Skeletal muscle cell (primary cell): ENCODE results near the gene MCF2L2.

ENCODE experiments used
- DNase-seq: peaks from one replicate; pipeline ENCODE4 v3.0.0-alpha.2; 2010; ENCODE audit warnings: low read depth
- H3K4me3 ChIP-seq: 2 replicates; pipeline ENCODE4 v1.5.1; 2011; ENCODE audit warnings: low read depth, mild to moderate bottlenecking, control low read depth, low read length, moderate library complexity

Gene MCF2L2

GRCh38 chr3:183161552-183162336 is 266.7 kb downstream of the MCF2L2 start:
- DNase-seq: no peak
- peak overlapping the region; percentile 61 for H3K4me3 ChIP-seq

- DNase-seq: no peak
- H3K4me3 ChIP-seq: no peak overlapping the region
Measured at GRCh38 chr3:183160616-183161015, 267.8 kb downstream of the MCF2L2 start.

GRCh38 chr3:183159333-183159732 is 269.1 kb downstream of the MCF2L2 start:
- no peak overlapping the region for H3K4me3 ChIP-seq
- no peak for DNase-seq

- DNase-seq: no peak
- H3K4me3 ChIP-seq: no peak overlapping the region
Measured at GRCh38 chr3:183158551-183159006, 269.8 kb downstream of the MCF2L2 start.

GRCh38 chr3:183158113-183158512 is 270.3 kb downstream of the MCF2L2 start:
- no peak overlapping the region for H3K4me3 ChIP-seq

GRCh38 chr3:183156266-183156665 is 272.2 kb downstream of the MCF2L2 start:
- no peak for DNase-seq

More at GRCh38 chr3:183158113-183158512, 270.3 kb downstream of the MCF2L2 start:
- DNase-seq: no peak

GRCh38 chr3:183155499-183155898 is 272.9 kb downstream of the MCF2L2 start:
- DNase-seq: no peak

More at GRCh38 chr3:183156266-183156665, 272.2 kb downstream of the MCF2L2 start:
- no peak overlapping the region for H3K4me3 ChIP-seq

GRCh38 chr3:183153210-183153950 is 275.0 kb downstream of the MCF2L2 start:
- no peak overlapping the region for H3K4me3 ChIP-seq
- no peak for DNase-seq

More at GRCh38 chr3:183155499-183155898, 272.9 kb downstream of the MCF2L2 start:
- no peak overlapping the region for H3K4me3 ChIP-seq

- H3K4me3 ChIP-seq: no peak overlapping the region
- no peak for DNase-seq
Measured at GRCh38 chr3:183151821-183152351, 276.5 kb downstream of the MCF2L2 start.

- DNase-seq: no peak
- no peak overlapping the region for H3K4me3 ChIP-seq
Measured at GRCh38 chr3:183151086-183151485, 277.3 kb downstream of the MCF2L2 start.

- no peak overlapping the region for H3K4me3 ChIP-seq
Measured at GRCh38 chr3:183149915-183150750, 278.3 kb downstream of the MCF2L2 start.

GRCh38 chr3:183148056-183148455 is 280.4 kb downstream of the MCF2L2 start:
- DNase-seq: peak; percentile 47
- no peak overlapping the region for H3K4me3 ChIP-seq

More at GRCh38 chr3:183149915-183150750, 278.3 kb downstream of the MCF2L2 start:
- DNase-seq: no peak

- no peak for DNase-seq
- H3K4me3 ChIP-seq: no peak overlapping the region
Measured at GRCh38 chr3:183144363-183144762, 284.1 kb downstream of the MCF2L2 start.

GRCh38 chr3:183142199-183142598 is 286.2 kb downstream of the MCF2L2 start:
- no peak overlapping the region for H3K4me3 ChIP-seq
- DNase-seq: no peak

- H3K4me3 ChIP-seq: no peak overlapping the region
- no peak for DNase-seq
Measured at GRCh38 chr3:183134844-183135243, 293.6 kb downstream of the MCF2L2 start.

- H3K4me3 ChIP-seq: no peak overlapping the region
Measured at GRCh38 chr3:183132409-183132808, 296.0 kb downstream of the MCF2L2 start.

GRCh38 chr3:183131735-183132134 is 296.7 kb downstream of the MCF2L2 start:
- no peak overlapping the region for H3K4me3 ChIP-seq
- peak; percentile 28 for DNase-seq

More at GRCh38 chr3:183132409-183132808, 296.0 kb downstream of the MCF2L2 start:
- no peak for DNase-seq

GRCh38 chr3:183131186-183131725 is 297.2 kb downstream of the MCF2L2 start:
- no peak overlapping the region for H3K4me3 ChIP-seq
- DNase-seq: no peak

GRCh38 chr3:183129243-183129642 is 299.2 kb downstream of the MCF2L2 start:
- no peak for DNase-seq
- H3K4me3 ChIP-seq: no peak overlapping the region
